DND-41 (cell line): ENCODE measurements around the gene USP7.

Source experiments
- CTCF ChIP-seq: IDR thresholded peaks from 2 replicates; pipeline ENCODE4 v1.5.1; 2012; ENCODE audit warnings: borderline replicate concordance, low read length, moderate library complexity, mild to moderate bottlenecking; ENCODE audit not compliant: poor library complexity, severe bottlenecking; ENCODE audit errors: extremely low read depth
- EZH2 ChIP-seq: IDR thresholded peaks from 3 replicates; pipeline ENCODE4 v1.6.1; 2012; ENCODE audit warnings: borderline replicate concordance, low read depth, mild to moderate bottlenecking, moderate library complexity, low read length, inconsistent platforms; ENCODE audit not compliant: severe bottlenecking

DNA sequence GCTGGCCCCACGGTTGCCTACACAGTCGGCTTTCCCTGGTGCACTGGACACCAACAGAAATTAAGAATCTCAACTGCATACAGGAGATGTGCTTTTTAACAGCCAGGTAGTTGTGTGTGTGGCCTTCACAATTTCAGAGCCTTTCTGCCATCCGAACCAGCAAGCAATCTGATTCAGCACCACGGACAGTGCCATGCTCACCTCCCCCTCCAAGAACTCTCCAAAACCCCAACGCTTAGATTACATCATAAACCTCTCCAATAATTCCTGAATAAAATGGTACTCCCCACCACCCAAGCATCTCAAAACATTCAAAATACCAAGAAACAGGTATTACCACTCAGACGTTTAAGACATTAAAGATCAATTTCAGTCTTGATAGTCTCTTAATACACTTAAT, 31.8 kb downstream of the USP7 start:
- TF ChIP-seq CTCF (no peak), EZH2 (no peak)
